ENCODE data around the gene CD244.

The CD244 gene

GRCh38 chr1:160799641-160800040, 63.0 kb downstream of the CD244 start:
- DNase-seq (ENCODE audit: extremely low read depth, low read depth) = no peak
- no peak overlapping the region for H3K4me3 ChIP-seq (replicated peaks; ENCODE audit: low read depth, low read length)
- TF ChIP-seq, protein P1, sequence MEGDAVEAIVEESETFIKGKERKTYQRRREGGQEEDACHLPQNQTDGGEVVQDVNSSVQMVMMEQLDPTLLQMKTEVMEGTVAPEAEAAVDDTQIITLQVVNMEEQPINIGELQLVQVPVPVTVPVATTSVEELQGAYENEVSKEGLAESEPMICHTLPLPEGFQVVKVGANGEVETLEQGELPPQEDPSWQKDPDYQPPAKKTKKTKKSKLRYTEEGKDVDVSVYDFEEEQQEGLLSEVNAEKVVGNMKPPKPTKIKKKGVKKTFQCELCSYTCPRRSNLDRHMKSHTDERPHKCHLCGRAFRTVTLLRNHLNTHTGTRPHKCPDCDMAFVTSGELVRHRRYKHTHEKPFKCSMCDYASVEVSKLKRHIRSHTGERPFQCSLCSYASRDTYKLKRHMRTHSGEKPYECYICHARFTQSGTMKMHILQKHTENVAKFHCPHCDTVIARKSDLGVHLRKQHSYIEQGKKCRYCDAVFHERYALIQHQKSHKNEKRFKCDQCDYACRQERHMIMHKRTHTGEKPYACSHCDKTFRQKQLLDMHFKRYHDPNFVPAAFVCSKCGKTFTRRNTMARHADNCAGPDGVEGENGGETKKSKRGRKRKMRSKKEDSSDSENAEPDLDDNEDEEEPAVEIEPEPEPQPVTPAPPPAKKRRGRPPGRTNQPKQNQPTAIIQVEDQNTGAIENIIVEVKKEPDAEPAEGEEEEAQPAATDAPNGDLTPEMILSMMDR (IDR thresholded peaks at IDR 0.05; ENCODE audit: low read depth, low read length, missing control alignments) = no peak

DNA sequence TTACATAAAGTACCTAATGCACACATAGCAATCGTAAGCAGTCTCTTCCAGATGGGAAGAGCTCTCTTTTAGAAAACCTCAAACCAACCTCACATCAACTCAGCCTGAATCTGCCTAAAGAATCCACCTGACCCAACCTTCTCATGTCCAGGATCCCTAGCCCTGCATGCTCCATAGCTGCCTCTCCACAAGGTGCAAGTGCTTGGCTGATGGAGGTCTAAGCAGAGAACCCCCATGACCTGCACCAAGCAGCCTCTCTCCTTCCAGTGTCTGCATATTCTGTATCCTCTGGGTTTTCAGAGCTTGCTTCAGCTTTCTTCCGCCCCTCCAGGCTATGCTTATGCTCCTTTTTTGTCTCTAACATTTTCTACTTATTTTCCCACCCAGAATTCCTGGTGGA, 64.2 kb downstream of the CD244 start:
- TF ChIP-seq, protein P1 (IDR thresholded peaks at IDR 0.05; ENCODE audit: low read depth, low read length, missing control alignments) = no peak
- no peak overlapping the region for H3K4me3 ChIP-seq (replicated peaks; ENCODE audit: low read depth, low read length)
- DNase-seq (ENCODE audit: extremely low read depth, low read depth) = no peak

DNA sequence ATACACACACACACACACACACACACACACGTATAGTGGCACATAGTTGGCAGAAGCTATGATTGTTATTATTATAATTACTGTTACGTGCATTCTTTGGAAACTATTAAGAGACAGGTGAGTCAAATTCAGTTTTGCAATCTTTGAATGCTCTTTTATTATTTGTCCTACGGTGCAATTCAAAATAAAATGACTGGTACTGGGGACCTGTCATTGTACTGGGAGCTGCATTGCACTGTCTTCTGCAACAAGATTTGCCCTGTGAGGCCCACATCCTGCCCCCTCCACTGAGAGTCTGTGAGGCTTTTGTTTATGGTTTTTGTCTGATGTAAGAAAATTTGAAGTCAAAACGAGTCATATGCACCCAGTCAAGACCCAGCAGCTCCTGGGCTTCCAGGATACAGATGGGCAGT, 64.8 kb downstream of the CD244 start:
- TF ChIP-seq, protein P1 (IDR thresholded peaks at IDR 0.05; ENCODE audit: low read depth, low read length, missing control alignments) = no peak
- DNase-seq (ENCODE audit: extremely low read depth, low read depth) = no peak
- H3K4me3 ChIP-seq (replicated peaks; ENCODE audit: low read depth, low read length) = no peak overlapping the region

DNA sequence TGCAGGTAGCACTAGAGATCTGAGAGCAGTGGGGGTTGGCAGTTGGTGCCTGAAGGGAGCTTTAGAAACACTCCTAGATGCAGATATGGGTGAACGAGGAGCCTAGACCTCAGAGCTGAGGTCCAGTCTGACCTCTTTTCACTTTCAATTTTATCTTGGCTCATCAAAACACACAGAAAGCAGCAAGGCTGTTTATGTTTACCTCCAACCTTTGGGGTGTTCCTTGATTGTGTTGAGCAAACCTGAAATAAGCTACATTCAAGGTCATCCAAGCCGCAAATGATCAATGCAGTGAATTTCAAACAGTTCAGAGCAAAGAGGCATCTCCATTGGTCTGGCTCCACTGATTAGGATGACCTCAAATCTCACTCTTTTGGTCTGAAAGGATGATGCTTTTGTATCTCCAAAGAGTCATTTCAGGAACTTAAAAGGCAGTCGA, 65.4 kb downstream of the CD244 start:
- H3K4me3 ChIP-seq (replicated peaks; ENCODE audit: low read depth, low read length) = no peak overlapping the region
- TF ChIP-seq, protein P1 (IDR thresholded peaks at IDR 0.05; ENCODE audit: low read depth, low read length, missing control alignments) = no peak
- DNase-seq (ENCODE audit: extremely low read depth, low read depth) = no peak

DNA sequence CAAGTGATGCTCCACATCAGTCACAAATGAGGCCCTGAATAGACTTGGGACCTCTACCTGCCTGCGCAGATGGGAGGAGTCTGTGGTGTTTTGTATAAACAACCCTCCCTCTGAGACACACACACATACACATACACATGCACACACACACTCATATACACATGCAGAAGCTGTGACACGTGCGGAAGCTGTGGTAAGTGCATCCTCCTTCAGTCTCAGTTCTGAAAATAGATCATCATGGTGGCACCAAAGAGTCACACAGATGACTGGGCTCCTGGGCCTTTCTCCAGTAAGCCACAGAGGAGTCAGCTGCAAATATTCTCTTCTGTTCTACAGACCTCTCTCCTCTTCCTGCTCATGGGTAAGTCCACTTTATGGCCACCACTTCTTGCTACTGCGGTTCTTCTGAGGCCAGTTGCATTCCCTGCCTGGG, 66.7 kb downstream of the CD244 start, which contains the start of gene LY9:
Gene LY9 (plus strand): TSS at position 224 of the 433 bp plus-strand sequence. CDS start 14 bp downstream, at position 238.
- no peak within 1 kb of the TSS for H3K4me3 ChIP-seq (replicated peaks; ENCODE audit: low read depth, low read length)
- no peak for DNase-seq (ENCODE audit: extremely low read depth, low read depth)
- TF ChIP-seq, protein P1 (IDR thresholded peaks at IDR 0.05; ENCODE audit: low read depth, low read length, missing control alignments) = no peak

DNA sequence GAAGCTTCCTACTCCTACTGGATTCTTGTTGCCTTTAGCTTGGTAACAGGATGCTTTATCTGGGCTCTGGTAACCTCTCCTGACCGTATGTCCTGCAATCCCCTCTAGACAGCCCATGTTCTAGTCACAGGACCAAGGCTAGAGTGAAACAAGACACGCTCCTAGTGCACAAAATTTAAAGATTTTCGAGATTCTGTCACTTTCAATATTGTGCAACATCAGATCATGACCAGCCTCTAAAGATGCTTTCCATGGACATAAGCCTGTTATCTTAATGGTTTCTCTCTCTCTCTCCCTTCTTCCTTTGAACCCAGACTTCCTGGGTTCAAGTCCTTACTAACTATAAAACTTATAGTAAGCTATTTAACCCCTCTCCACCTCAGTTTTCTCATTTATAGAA, 68.3 kb downstream of the CD244 start:
- no peak for DNase-seq (ENCODE audit: extremely low read depth, low read depth)
- no peak overlapping the region for H3K4me3 ChIP-seq (replicated peaks; ENCODE audit: low read depth, low read length)
- TF ChIP-seq, protein P1 (IDR thresholded peaks at IDR 0.05; ENCODE audit: low read depth, low read length, missing control alignments) = no peak
